Activated T-cell treated with anti-CD3 and anti-CD28 coated beads, Interleukin-2, amount 50 U/mL, for 48 hours (primary cell): ENCODE results near the gene NCMAP.
"Not testable (repeated sequence)": the region's sequence is repeated elsewhere in the genome, so short reads cannot be mapped to it uniquely, and the experiment has no call there.

Experiments
- DNase-seq, 2 experiments: peaks; one replicate each; pipeline ENCODE4 v3.0.0-alpha.2; 2020

NCMAP gene

DNA sequence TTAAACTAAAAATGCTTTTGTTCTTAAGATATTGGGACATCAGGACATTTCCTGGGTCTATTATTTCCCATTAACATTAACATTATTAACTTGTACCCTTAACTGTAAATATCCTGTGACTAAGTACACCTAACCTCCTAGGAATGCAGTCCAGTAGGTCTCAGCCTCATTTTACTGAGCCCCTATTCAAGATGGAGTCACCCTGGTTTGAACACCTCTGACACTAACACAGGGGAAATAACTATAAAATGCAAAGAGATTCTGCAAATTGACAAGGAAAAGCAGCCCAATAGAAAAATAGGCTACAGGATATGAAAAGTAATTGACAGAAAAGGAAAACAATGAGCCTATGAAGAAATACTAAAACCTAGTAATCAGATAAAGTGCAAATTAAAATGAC, 11.6 kb upstream of the NCMAP start:
- no peak for DNase-seq

DNA sequence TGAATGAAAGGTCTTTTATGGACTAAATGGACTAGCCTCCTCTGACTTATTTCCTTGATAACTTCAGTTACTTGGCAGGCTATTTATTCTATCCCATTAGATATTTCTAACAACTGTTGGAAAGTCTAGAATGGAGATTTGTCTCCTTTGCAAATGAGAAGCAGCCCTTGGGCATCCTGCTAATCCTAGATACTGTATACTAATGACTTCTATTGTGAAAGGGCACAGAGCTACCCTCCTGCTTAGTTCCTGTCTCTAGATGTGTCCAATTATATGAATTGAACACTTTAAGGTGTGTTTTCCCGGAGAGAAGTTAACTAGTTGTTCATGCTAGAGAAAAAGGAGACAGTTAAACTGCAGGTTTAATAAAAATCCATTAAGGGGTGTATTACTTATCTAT, 10.2 kb upstream of the NCMAP start:
- DNase-seq: no peak

DNA sequence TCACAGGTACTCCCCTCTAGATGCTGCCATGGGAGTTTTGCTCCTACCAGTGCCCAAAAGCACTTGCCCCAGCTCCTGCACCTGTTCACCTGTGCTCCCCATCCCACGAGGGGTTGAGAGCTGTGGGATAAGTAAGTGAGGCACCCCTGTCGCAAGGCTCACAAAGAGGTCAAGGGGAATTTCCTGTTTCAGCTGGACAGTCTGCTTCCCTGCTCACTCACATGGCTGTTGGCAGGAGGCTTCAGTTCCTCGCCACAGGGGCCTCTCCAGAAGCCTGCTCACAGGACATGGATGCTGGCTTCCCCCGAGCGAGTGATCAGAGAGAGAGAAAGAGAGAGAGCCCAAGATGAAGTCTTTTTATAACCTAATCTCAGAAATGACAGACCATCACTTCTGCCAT, 8.7 kb upstream of the NCMAP start:
- no peak for DNase-seq

DNA sequence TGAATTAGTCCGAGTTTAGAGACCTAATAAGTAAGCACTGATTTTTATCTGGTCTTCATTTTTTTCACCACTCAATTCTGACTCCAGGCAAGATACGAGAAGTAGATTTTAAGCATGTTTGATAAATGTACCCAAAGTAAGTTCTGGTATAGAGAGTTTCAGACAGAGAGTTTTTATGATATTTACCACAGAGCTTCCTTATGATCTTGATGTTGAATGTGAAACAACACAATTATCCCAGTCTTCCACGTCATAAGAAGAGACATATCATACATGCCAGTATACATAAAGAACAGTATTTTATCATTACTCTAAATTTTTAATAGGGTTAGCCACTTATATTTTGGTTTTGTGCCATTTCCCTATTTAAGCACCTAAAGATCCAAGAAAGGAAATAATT, 7.8 kb upstream of the NCMAP start:
- DNase-seq: no peak

DNA sequence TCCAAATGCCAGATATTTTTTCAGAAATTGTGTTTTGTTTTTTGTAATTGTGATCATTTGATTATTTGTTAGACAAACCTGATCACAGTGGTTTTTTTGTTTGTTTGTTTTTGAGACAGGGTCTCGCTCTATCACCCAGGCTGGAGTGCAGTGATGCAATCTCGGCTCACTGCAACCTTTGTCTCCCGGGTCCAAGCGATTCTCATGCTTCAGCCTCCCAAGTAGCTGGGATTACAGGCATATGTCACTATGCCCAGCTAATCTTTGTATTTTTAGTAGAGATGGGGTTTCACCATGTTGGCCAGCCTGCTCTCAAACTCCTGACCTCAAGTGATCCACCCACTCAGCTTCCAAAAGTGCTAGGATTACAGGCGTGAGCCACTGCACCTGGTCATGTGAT, 6.7 kb upstream of the NCMAP start:
- DNase-seq: not testable (repeated sequence)

DNA sequence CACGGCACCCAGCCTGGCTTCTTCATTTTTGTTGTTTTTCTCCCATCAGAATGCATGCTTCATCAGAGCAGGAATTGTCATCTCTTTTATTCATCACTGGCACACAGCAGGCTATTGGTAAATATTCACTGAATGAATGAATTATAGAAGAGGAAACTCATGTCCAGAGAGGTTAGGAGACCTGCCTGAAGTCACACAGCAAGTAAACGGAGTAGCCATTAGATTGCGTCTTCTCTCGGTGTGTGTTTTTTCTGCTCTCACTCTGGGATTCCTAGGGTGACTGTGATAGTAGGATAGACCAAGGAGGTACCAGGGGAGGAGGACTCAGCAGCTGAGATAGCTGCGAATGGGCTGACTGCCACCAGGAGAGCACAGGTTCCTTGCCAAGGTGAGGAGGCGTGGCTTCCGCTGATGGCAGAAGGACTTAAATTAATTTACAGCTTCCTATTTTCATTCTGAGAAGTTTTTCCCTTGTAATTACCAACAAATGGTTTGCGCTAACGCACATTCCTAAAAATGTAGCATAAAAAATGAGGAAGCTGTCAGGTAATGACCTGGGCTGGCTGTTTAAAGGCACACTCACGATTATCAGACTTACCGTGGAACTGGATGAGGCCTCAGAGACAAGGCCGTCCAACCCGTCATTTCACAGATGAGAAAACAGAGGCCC, 4.5 kb upstream of the NCMAP start:
- no peak for DNase-seq

DNA sequence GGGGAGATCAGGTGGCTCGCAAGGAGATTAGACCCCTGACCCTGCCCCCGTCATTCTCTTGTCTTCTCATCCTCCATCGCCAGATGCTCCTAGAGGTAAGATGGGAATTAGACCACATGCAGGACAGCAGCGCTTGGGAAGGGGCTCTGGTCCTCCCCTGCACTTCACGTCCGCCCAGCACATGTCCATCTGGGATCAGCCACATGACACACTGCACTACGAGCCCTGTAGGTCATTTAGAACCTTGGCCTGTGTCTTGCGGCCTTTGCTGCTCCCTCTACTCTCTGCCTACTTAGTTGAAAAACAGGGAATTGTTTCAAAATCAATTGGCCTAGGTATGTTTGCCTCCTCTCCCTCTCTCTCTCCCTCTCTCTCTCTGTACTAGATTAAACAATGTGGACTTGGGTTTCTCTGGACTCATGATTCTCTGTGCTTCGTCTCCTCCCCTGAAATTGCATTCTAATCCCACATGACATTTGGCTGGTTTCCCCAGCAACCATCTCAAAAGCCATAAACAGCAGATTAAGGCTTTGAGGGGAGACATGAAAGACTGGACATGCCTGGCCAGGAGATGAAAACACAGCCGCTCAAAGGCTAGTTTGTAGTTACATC, 3.8 kb upstream of the NCMAP start:
- no peak for DNase-seq

DNA sequence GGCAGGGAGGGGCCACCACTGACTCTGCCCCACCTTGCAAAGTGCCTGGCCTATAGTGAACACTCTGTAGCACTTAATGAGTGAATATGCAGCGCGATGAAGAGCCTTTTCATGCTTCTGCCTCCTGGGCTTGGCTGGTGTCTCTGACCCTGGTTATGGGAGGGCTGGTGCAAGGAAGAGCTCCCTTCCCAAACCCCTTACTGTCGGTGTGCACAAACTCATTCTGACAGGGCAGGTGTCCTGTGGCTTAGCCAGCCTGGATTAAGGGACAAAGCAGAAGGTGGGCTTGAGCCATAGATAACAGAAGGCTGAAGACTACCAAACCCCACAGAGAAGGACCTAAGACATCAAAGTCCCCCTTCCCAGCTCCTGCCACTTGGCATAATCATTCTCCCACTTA, 2.0 kb upstream of the NCMAP start:
- no peak for DNase-seq

DNA sequence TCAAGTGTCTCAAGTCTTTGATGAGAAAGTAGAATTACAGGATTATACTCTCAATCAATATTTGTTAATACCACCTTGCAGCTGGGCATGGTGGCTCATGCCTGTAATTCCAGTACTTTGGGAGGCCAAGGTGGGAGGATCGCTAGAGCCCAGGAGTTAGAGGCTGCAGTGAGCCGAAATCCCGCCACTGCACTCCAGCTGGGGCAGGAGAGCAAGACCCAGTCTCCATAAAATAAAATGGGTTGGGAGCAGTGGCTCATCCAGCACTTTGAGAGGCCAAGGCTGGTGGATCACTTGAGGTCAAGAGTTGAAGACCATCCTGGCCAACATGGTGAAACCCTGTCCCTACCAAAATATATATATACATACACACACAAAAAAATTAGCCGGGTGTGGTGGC, 1.2 kb upstream of the NCMAP start:
- no peak for DNase-seq

DNA sequence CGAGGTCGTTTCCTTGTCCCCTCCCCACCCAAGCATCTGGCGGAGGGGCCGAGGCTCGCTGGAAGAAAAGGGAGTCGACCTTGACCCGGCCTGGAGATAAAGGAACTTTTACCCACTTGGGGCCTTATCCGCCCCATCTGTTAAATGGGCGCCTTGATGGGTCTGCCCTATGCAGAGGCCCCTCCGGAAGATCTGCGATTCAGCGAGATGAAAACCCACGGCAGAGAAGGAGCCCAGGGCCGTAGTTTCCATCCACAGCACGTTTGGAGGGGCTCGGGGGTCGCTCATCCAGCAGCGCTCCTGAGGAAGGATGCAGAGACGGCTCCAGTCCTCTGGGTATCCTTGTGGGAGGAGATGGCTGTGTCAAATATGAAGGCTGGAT, 518 bp downstream of the NCMAP start:
- no peak for DNase-seq

DNA sequence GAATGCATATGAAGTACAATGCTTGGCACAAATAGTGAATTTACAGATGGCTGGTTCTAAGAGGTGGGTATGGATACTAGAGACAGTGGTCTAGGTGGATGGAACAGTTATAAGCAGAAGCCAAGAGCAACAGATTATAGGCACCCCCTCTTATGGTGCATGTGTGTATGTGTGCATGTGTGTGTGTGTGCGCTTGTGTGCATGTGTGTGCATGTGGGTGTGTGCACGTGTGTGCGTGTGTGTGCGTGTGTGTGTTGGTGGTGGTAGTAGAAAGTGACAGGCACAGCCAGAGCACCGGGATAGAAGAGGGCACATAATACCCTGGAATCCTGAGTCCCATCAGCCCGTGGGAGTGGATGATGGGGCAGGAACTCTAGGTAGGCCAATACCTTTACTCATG, 1.3 kb downstream of the NCMAP start:
- no peak for DNase-seq

DNA sequence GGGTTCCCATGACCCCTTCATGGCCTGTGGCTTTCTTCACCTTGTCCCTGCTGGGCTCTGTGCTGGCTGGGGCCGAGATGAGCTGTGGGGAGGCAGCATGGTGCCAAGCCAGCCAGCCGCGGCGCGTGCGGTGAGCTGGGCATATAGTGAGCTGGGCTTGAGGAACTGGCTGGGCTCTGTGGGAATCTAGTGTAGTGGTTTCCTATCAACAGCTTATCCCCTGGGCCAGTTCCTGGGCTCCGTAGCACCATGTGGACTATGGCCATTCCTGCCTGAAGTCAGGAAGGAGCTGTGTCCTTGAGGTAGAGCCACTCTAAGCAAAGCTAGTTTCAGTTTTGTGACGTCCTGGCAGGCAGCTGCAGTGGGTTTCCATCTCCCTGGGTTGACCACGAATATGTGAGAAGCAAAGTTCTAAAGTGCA, 1.8 kb downstream of the NCMAP start:
- no peak for DNase-seq

DNA sequence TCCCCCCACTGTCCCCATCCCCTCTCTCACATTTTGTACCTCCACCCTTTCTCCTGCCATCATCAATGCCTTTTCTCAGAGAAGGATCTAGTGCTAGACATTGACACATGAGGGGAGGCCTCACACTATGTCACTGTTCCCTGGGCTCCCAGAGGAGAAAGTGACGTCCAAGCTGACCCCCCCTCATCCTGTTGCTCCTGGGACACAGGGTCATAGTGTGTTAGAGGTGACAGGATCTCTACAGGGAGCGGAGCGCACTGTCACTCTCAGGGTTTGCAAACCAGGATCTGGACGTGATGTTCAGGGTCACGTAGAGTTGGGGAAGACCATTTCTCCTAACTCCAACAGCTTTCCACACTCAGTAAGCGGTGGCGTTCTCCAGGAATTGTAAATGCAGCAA, 2.6 kb downstream of the NCMAP start:
- no peak for DNase-seq

DNA sequence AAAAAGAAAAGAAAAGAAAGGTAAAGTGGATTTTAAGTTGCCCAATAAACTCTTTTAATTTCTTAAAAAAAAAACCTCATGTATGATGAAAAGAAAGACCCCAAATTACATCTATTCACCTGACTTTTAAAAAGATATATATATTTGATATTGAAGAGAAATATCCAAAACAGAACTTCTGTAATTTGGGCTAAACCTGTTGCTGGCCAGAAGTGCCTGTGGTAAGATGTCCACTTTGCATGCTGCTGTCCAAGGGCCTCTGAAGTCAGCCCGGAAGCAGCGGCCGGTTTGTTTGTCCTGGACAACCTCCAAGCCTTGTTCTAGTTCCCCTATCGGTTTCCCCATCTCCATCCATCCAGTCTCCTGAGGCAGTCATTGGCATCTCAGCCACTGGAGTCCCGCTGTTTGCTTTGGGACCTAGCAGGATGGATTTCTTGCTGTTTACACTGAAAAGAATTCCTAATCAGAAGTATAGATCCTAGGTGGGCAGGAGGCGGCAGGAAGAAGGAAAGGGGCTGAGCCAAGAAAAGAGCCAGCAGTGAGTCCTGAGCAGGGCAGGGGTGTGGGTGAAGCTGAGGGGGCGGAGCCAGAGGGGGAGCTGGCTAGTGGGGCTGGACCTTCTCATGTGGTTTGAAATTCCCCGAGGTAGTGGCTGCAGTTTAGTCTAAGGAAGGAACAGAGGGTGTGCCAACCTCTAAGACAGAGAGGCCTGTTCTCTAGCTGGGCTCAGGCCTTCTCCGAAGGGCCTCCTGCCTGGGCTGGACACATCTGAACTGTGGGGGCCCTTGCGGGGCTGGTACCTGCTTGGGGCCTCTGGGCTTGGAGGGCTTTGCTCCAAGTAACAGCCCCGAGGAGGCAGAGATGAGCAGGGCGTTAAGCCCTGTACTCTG, 3.3 kb downstream of the NCMAP start:
- DNase-seq: no peak

DNA sequence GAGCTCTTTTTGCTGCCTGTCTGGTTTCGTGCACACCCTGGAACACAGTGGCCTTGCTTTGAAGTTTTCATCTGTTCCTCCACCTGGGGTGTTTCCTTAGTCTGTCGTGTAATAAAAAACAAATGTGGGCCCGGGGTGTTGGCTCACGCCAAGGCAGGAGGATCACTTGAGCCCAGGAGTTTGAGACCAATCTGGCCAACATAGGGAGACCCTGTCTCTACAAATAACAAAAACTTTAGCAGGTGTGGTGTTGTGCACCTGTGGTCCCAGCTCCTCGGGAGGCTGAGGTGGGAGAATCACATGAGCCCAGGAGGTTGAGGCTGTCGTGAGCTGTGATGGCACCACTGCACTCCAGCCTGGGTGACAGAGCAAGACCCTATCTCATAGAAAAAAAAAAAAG, 4.5 kb downstream of the NCMAP start:
- DNase-seq: no peak

DNA sequence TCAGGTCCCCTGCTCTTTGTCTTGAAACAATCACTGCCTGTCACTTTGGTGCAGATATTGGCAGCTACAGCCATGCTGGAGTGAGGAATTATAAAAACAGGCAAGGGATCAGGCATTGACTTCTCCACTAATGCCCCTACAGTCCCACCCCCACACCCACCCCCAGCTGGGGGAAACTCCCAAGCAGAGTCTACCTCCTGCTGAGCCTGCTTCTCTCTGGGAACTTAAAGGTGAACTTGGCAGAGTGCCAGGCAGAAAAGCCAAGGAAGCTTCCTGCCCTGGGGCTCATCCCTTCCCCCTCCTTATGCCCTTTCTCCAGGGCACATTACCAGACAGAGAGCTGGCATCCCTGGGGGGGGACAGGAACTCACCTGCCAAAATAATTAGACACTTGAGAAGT, 6.7 kb downstream of the NCMAP start:
- DNase-seq: no peak

DNA sequence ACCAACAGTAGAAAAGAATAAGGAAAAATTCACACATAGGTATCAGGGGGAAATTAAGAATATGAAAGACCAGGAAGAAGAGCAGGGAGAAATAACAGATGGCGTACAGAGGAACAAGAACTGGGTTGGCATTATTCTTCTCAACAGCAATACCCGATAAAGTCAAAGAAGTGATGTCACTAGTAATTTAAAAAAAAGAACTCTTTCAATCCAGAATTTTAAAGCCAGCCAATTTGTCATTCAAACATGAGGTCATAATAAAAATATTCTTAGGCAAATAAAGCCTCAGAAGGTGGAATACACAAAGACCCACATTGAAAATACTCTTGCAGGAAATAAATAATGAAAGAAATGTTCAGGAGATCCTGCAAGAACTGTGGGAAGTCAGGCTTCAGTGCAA, 8.8 kb downstream of the NCMAP start:
- DNase-seq: no peak

DNA sequence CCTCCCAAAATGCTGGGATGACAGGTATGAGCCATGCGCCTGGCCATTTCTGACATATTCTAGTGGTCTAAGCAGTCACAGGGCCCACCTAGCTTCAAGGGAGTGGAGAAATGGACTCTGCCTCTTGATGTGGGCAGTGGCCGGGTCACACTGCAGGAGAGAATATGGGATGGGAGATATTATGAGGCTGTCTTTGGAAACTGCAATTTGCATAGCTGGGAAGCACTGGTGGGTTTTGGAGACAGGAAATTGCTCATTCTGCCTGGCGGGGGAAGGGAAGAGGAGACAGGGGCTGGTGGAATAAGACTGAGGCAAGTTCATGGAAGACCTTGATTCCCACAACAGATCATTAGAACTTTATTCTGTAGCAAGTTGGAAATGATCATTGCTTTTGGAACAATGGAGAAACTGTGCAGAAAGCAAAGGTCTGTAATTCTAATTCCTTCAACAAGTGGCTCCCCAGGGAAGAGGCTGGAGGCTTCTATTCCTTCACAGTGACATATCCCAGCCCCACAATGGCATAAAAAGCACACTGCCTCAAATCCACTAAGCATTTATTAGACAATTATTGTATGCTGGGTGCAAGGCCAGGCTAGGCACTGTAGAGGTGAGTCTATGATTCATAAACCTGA, 10.5 kb downstream of the NCMAP start:
- DNase-seq: no peak

DNA sequence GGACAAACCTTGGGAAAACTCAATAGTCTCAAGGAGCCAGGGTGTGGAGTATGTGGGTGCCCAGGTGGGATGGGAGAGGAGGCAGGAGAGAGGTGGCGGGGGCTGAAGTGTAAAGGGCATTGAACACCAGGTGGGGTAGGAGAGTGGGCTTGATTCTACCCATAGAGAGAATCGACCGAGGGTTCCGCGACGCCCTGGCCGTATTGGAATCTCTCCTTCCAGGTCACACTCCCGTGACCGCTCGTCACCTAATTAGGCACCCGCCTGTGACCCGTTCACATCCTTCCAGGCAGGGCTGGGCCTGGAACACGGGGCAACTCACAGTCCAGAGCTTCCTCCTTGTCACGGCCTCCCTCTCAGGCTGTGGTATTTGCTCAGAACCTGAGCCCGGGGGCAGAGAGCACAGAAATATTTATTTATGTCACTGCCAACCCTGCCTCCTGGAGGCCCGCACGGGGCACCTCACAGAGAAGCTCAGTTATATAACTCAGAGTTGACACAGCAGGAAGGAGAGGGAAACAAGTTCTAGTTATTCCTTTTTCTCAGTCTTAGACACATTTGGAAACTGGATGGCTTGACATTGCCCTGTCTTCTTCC, 12.0 kb downstream of the NCMAP start:
- no peak for DNase-seq

DNA sequence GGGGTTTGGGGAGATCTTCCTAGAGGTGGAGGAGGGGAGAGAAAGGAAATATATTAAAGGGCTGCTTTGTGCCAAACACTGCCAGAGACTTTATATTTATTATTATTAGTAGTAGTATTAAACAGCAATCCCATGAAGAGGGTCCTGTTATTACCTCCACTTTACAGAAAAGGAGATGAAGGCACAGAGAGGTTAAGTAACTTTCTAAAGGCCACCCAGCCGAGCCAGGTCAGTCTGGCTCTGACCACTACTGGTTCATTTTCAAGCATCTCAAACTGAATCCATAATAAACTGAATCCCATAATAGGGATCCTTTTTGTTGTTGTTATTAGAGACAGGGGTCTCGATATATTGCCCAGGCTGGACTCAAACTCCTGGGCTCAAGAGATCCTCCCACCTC, 12.6 kb downstream of the NCMAP start:
- no peak for DNase-seq

DNA sequence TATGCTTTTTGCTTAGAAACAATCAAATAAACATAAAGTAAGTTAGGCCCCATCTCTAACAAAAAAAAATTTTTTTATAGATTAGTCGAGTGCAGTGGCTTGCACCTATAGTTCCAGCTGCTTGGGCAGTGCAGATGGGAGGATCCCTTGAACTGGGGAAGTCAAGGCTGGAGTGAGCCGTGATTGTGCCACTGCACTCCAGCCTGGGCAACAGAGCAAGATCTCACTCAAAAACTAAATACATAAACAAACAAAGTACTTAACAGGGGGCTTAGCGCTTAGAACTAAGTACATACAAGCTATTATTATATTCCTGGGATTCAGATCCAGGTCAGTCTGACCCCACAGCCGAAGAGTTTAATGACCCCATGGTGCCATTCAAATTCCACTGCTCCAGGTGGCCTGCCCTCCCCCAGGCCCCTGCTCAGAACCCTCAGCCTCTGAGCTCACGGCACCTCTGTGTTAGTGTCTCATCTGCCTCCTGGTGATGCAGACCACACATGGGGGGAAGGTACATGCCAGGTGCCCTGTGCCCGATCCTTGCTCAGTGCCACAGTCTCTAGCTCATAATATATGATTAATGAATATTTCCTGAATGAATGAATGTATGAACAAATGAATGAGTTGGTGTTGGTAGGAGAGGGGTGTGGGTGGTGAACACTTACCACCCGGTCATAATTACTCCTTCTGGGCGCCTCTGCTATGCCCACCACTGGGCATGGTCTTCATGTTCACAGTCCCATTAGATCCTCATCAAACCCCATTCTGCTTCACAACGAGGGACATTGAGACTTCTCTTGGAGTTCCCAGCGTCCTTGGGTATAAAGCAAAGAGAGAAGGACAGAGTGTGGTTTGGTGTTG, 14.6 kb downstream of the NCMAP start:
- DNase-seq: no peak

DNA sequence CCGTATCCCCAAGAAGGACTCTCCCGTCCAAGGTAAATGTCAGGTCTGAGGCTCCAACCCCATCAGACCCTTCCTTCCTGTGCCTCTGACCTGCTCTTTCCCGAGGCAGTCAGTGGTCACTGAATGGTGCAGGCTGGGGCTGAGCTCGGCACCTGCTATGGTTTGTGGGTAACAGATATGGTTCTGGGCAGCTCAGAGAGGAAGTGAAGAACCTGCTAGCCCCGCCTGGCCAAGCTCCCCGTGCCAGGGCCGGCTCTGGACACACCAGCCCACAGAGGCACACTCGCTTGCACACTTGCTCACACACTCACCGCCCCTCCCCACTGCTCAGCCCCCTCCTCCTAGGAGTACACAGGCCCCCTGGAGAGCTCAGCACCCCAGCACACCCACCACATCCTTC, 16.4 kb downstream of the NCMAP start:
- no peak for DNase-seq
